Measurements from ENCODE around the gene FSD1. TPM values are rescaled to one million over a fixed set of nuclear protein-coding genes. Genes with fewer than 3 reads are reported as not detected.

FSD1 gene
- total RNA-seq, 1 donor from 2014 or later: 13.2 TPM

- no peaks in the 10 kb centered on the region for H3K36me3 ChIP-seq (ENCODE audit: control insufficient read depth, insufficient read depth, low read length)
- no peak for TF ChIP-seq CTCF (IDR thresholded peaks at IDR 0.05; ENCODE audit: insufficient read depth, low read length, poor library complexity, severe bottlenecking)
- H3K4me3 ChIP-seq (ENCODE audit: low read depth, low read length): no peak overlapping the region
- DNase-seq (ENCODE audit: low read depth): no peak
- no peaks in the 10 kb centered on the region for H3K27me3 ChIP-seq (ENCODE audit: control insufficient read depth, insufficient read depth, low read length)
Observed at GRCh38 chr19:4318460-4318859, 14.1 kb downstream of the FSD1 start.

DNA sequence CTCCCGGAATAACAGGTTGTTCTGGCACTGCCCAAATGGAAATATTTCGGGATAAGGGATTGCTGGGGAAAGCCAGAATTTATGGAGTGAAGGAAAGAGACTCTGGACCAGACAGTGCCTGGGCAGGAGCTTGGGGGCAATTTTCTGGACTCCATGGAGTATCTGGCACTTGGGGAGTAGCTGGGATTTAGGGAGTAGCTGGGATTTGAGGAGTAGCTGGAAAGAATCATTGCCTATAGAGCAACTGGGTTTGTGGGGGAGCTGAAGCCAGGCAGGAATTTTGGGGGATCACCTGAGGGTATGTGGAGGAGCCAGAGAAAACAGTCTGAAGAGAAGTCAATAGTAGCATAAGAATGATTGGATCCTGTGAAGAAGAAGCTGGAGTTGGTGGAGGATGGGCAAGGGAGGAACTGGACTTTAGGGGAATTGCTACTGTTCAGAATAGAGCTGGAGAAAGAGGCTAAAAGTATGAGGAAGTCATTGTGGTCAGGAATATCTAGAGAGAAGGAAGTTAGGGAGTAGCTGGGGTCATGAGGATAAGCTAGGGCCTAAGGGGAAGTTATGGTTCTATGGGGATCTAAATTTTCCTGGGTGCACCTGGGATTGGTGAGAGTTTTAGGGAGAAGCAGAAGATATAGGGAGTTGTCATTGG is 14.8 kb downstream of the FSD1 start:
- H3K4me3 ChIP-seq (ENCODE audit: low read depth, low read length): no peak overlapping the region
- TF ChIP-seq CTCF (IDR thresholded peaks at IDR 0.05; ENCODE audit: insufficient read depth, low read length, poor library complexity, severe bottlenecking): no peak
- no peaks in the 10 kb centered on the region for H3K27me3 ChIP-seq (ENCODE audit: control insufficient read depth, insufficient read depth, low read length)
- no peak for DNase-seq (ENCODE audit: low read depth)
- no peaks in the 10 kb centered on the region for H3K36me3 ChIP-seq (ENCODE audit: control insufficient read depth, insufficient read depth, low read length)

GRCh38 chr19:4320419-4320818 is 16.0 kb downstream of the FSD1 start:
- DNase-seq (ENCODE audit: low read depth): no peak
- Histone ChIP-seq H3K4me3 (ENCODE audit: low read depth, low read length) (no peak overlapping the region), H3K27me3 (ENCODE audit: control insufficient read depth, insufficient read depth, low read length) (no peaks in the 10 kb centered on the region), H3K36me3 (ENCODE audit: control insufficient read depth, insufficient read depth, low read length) (no peaks in the 10 kb centered on the region)
- no peak for TF ChIP-seq CTCF (IDR thresholded peaks at IDR 0.05; ENCODE audit: insufficient read depth, low read length, poor library complexity, severe bottlenecking)

DNA sequence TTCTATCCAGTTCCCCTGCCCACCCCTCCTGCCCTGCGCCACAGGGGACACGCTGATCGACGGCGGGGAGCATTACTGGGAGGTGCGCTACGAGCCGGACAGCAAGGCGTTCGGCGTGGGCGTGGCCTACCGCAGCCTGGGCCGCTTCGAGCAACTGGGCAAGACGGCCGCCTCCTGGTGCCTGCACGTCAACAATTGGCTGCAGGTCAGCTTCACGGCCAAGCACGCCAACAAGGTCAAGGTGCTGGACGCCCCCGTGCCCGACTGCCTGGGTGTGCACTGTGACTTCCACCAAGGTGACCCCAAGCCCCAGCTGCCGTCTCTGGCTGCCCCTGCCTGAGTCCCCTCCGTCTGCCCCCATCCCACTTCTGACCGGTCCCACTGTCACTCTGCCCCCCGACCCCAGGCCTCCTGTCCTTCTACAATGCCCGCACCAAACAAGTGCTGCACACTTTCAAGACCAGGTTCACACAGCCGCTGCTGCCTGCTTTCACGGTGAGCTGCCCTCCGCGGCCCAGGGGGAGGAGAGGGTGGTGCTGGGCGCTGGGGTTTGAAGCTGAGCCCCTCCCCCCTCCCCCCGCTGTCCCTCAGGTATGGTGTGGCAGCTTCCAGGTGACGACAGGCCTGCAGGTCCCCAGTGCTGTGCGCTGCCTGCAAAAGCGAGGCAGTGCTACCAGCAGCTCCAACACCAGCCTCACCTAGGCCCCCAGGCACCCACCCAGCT is 18.7 kb downstream of the FSD1 start:
- H3K36me3 ChIP-seq (ENCODE audit: control insufficient read depth, insufficient read depth, low read length): no peaks in the 10 kb centered on the region
- DNase-seq (ENCODE audit: low read depth): no peak
- TF ChIP-seq CTCF (IDR thresholded peaks at IDR 0.05; ENCODE audit: insufficient read depth, low read length, poor library complexity, severe bottlenecking): no peak
- H3K4me3 ChIP-seq (ENCODE audit: low read depth, low read length): no peak overlapping the region
- no peaks in the 10 kb centered on the region for H3K27me3 ChIP-seq (ENCODE audit: control insufficient read depth, insufficient read depth, low read length)

- no peak for DNase-seq (ENCODE audit: low read depth)
- TF ChIP-seq CTCF (IDR thresholded peaks at IDR 0.05; ENCODE audit: insufficient read depth, low read length, poor library complexity, severe bottlenecking): no peak
- H3K36me3 ChIP-seq (ENCODE audit: control insufficient read depth, insufficient read depth, low read length): no peaks in the 10 kb centered on the region
- H3K27me3 ChIP-seq (ENCODE audit: control insufficient read depth, insufficient read depth, low read length): no peaks in the 10 kb centered on the region
- H3K4me3 ChIP-seq (ENCODE audit: low read depth, low read length): no peak overlapping the region
Observed at GRCh38 chr19:4323692-4324091, 19.3 kb downstream of the FSD1 start.

All from kidney epithelial cell (primary cell).